Measurements from ENCODE around the gene PLPPR4.
A peak's percentile ranks its signal among the peaks of the same experiment; 100 is the strongest.
"Not testable (repeated sequence)": the region's sequence is repeated elsewhere in the genome, so short reads cannot be mapped to it uniquely, and the experiment has no call there.

Gene PLPPR4

DNA sequence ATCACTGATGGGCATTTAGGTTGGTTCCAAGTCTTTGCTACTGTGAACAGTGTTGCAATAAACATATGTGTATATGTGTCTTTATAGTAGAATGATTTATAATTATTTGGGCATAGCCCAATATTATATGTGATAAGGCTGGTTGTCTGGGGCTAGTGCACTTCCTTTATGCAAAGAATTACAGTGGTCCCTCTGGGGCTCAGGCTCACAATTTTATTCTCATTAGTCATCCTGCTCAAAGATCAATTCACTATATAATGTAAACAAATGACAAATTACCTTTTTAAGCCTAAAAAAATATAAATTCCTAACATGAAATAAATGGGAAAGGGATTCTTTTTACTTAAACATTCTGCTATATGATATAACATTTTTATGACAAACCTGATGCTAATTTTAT is 5.0 kb downstream of the PLPPR4 start:
- DNase-seq (ENCODE audit: low spot score): no peak

GRCh38 chr1:99270646-99271045 is 6.4 kb downstream of the PLPPR4 start:
- no peak for DNase-seq (ENCODE audit: low spot score)

DNA sequence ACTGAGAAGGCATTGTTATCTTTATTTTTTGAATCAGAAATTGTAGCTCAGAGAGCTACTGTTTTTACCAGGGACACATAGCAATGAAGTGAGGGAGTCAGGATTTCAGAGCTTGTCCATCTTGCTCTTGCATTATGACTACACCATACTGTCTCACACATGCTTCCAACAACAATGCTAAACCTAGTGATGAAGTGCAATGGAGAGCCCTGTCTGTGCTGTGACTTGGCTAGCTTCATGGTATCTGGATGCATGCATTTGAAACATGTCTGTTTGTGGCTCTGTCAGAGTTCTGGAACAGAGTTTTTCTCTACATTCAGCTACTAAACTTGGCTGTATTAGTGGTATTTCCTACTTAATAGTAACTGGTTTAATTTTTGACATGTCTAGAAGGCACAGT is 7.0 kb downstream of the PLPPR4 start:
- DNase-seq (ENCODE audit: low spot score): no peak

DNA sequence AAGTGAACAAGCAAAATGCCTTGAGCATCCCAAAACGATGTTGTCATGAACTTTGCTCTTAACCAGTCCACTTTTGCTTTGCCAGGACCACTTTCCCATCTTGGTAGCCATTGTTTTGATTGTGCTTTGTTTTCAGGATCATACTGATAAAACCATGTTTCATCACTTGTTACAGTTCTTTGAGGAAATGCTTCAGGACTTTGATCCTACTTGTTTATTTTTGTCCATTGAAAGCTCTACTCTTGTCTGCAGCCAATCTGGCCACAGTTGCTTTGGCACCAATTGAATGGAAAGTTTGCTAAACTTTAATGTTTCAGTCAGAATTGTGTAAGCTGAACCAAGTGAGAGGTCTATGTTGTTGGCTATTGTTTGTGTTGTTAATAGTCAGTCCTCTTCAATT is 12.8 kb downstream of the PLPPR4 start:
- DNase-seq (ENCODE audit: low spot score): no peak

DNA sequence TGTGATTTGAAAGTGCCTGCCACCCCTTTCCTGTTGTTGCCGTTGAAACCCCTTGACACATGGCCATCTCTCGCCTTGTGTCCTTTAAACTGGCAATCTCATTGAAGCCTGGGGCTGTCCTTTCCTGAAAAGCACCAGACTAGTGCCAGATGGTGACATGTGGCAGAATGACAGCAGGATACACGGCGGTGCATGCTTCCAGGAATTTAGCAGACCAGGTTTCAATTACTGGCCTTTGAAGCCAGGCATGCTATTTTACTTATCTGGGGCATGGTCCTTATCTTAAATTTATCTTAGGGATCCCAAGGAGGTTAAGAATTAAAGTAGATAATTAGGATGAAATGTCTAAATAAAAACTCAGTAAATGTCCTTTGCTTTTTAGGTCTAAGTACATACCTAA is 15.2 kb downstream of the PLPPR4 start:
- DNase-seq (ENCODE audit: low spot score): peak; percentile 10

- no peak for DNase-seq (ENCODE audit: low spot score)
Measured at GRCh38 chr1:99281105-99281504, 16.8 kb downstream of the PLPPR4 start.

DNA sequence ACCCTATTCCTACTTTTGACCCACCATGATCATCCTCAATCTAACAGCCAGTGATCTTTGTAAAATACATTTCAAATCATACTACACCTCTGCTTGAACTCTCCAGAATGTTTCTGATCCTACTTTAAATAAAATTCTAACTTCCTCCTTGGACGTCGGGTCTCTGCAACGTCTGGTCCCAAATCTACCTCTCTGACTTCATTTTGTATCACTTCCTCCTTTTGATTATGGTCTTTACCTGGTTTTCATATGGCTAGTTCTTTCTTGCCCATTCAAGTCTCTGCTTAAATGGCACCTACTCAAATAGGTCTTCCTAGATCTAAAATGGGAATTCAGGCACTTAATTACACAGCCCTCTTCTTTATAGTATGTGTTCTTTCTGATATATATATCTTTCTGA is 18.2 kb downstream of the PLPPR4 start:
- no peak for DNase-seq (ENCODE audit: low spot score)

DNA sequence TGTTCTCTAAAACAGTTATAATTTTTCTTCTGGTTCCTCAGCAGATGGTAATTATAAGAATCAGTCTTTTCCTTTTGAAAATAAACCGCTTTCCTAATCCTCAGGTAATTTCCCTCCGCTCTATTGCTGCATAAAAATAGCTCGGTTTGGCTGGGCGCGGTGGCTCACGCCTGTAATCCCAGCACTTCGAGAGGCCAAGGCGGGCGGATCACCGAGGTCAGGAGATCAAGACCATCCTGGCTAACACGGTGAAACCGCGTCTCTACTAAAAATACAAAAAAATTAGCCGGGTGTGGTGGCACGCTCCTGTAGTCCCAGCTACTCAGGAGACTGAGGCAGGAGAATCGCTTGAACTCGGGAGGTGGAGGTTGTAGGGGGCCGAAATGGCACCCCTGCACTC is 19.2 kb downstream of the PLPPR4 start:
- not testable (repeated sequence) for DNase-seq (ENCODE audit: low spot score)

DNA sequence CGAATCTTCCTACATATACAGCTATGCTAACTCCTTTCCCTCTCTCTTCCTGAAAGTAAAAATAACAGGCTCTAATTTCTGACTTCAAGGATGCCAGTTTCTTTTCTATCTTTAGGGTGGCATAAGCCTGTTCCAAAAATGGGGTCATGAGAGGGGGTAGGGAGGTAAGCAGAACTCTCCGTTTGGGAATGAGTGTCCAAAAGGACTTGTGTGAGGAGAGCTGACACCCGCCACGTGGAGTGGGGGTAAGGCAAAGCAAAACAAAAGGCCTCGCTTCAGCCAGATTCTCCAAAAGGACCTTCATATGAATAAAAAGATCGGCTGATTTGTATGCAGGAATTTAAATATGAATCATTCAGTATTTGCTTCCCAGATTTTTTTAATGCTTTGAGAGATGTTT is 28.6 kb downstream of the PLPPR4 start:
- DNase-seq (ENCODE audit: low spot score): no peak

DNA sequence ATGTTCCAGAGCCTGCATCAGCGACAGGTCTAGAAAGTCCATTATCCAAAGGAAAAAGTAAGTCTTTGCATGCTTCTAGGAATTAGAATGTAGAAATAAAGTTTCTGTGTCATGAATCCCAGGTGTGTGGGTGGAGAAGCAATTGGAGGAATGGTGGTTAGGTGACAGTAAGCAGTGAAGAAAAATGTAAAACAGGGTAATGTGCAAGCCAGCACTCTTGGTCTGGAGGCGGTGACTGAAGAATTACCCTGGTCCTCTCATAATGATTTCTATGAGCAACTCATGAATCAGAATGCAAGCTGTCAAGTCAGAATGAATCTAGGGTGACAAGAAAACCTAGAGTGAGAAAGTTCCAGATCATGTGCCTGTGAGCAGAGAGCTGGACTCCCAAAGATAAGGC is 33.6 kb downstream of the PLPPR4 start:
- no peak for DNase-seq (ENCODE audit: low spot score)

DNA sequence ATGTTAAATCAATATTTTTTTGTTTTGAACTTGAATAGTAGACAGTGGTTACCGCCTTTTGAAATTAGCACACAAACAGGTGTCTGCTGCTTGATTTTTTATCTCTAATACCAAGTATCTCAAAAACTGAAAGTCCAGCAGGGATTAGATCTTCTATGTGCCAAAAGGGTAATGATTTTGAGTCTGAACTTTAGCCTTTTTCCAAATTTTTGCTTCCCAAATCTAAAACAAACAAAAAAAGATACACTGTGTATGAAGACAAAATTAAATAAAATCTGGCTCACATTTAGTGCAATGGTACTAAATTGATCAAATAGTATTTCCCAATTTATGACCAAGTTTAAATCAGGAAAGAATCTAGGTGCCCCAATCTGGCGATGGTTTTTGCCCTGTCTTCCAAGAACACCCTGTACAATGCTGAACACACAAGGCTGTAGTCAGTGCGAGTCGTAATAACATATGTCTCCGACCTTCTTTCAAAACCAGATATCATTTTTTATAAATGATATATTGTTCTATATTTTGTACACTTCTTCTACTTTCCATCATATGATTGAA is 40.5 kb downstream of the PLPPR4 start:
- no peak for DNase-seq (ENCODE audit: low spot score)

DNA sequence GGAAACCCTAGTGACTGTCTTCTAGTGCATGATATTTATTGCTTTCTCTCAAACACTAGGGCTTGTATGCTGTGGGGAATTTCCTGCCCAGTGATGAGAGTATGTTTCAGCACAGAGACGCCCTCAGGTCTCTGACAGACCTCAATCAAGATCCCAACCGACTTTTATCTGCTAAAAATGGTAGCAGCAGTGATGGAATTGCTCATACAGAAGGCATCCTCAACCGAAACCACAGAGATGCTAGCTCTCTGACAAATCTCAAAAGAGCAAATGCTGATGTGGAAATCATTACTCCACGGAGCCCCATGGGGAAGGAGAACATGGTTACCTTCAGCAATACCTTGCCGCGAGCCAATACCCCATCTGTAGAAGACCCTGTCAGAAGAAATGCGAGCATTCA is 41.3 kb downstream of the PLPPR4 start:
- no peak for DNase-seq (ENCODE audit: low spot score)

DNA sequence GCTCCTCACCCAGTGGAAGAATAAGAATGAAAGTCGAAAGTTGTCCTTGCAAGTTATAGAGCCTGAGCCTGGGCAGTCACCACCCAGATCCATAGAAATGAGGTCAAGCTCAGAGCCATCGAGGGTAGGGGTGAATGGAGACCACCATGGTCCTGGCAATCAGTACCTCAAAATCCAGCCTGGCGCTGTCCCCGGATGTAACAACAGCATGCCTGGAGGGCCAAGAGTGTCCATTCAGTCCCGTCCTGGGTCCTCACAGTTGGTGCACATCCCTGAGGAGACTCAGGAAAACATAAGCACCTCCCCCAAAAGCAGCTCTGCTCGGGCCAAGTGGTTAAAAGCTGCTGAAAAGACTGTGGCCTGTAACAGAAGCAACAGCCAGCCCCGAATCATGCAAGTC is 41.8 kb downstream of the PLPPR4 start:
- no peak for DNase-seq (ENCODE audit: low spot score)

- no peak for DNase-seq (ENCODE audit: low spot score)
Measured at GRCh38 chr1:99306644-99307043, 42.4 kb downstream of the PLPPR4 start.

- no peak for DNase-seq (ENCODE audit: low spot score)
Measured at GRCh38 chr1:99315305-99315704, 51.0 kb downstream of the PLPPR4 start.

GRCh38 chr1:99326215-99326949 is 62.1 kb downstream of the PLPPR4 start:
- no peak for DNase-seq (ENCODE audit: low spot score)

DNA sequence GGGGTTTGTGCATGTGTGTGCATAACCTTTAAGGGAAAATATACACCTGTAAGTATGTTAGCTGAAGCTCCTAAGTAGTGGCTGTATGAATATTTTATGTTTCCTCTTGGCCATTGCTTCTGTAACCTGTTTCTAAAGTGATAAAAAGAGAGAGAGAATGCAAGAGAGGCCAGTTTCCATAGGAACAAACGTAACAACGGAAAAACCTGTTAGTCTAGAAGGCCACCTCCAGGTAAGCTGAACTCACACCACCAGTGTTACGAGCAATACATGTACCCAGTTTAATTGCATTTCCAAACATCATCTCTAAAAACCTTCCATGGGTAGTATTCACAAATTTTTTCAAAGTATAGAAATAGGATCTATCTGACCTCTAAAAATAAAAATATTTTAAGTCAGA is 63.1 kb downstream of the PLPPR4 start:
- DNase-seq (ENCODE audit: low spot score): no peak

DNA sequence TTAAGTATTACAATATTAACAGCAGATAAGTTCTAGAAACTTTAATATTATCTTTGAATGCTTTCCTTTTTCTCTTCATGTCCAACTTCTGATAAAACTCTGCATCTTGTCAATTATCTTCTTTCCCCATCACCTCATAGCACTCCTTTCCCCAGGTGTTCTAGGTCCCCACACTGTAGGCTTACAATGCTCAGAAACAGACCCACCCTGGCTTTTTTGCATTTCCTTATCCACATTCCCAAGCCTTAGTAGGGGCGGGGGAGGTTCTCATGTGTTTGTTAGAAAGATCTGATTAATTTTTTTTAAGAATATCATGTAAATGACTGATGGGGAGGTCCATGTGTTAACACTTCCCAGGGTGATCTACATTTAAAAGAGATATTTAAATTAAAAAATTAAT is 63.9 kb downstream of the PLPPR4 start:
- no peak for DNase-seq (ENCODE audit: low spot score)

DNA sequence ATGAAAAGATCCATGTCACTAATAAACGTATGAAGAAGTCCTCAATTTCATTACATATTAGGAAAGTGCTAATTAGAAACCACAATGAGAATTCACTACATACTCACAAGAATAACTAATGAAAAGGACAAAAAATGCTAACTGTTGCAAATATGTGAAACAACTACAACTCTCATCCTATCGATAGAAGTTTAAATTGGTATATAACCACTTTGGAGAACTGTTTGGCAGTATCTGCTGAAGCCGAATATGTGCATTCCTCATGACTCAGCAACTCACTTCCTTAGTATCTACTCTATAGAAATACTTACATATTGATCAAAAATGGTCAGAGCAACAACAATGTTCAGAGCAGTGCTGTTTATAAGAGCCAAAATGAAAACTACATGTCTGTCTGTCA is 66.8 kb downstream of the PLPPR4 start:
- no peak for DNase-seq (ENCODE audit: low spot score)

DNA sequence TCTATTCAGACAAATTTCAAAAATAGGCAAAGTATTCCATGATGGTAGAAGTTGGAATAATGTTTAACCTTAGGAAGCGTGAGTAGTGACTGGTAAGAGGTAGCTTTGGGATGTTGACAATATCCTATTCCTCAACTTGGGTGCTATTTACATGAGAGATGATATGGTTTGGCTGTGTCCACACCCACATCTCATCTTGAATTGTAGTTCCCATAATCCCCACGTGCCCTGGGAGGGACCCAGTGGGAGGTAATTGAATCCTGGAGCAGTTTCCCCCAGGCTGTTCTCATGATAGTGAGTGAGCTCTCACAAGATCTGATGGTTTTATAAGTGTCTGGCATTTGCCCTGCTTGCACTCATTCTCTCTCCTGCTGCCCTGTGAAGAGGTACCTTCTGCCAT is 67.3 kb downstream of the PLPPR4 start:
- no peak for DNase-seq (ENCODE audit: low spot score)

GRCh38 chr1:99332561-99332960 is 68.3 kb downstream of the PLPPR4 start:
- no peak for DNase-seq (ENCODE audit: low spot score)

GRCh38 chr1:99334991-99335390 is 70.7 kb downstream of the PLPPR4 start:
- no peak for DNase-seq (ENCODE audit: low spot score)

GRCh38 chr1:99347041-99347684 is 82.9 kb downstream of the PLPPR4 start:
- DNase-seq (ENCODE audit: low spot score): no peak
